Head of caudate nucleus (tissue), 42 donors: ENCODE data around the gene EPN3.

Experiments
- DNase-seq, 42 donors: peaks; one replicate each; pipeline versions ENCODE4 v3.0.0 to v3.0.0-alpha.2; 2020 to 2021; ENCODE audit warnings: mixed read lengths in 7 of 42
- intact Hi-C: fragments of 100-400 bp; cut with DNase I; formaldehyde crosslinking; loops from one replicate; pipeline ENCODE4 v1.15.0; 2022

Gene EPN3

DNA sequence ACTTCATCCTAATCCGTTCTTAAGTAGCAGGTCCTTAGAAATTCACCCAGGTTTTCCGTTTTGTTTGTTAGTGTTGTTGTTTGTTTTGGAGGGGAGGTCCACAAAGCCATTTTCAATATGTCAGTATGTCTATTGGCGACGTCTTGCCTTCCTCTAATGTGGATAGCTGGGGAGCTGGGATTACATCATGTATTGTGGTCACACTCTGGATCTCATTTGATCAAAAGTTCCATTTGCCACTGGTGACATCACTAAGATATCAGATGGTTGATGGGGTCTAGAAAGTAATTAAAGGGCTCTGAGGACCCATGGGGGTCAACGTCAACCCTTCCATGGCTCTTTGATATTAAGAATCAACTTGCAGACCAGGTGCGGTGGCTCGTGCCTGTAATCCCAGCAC is 2.7 kb upstream of the EPN3 start:
- no peak for DNase-seq
- intact Hi-C loops: no loop called here

DNA sequence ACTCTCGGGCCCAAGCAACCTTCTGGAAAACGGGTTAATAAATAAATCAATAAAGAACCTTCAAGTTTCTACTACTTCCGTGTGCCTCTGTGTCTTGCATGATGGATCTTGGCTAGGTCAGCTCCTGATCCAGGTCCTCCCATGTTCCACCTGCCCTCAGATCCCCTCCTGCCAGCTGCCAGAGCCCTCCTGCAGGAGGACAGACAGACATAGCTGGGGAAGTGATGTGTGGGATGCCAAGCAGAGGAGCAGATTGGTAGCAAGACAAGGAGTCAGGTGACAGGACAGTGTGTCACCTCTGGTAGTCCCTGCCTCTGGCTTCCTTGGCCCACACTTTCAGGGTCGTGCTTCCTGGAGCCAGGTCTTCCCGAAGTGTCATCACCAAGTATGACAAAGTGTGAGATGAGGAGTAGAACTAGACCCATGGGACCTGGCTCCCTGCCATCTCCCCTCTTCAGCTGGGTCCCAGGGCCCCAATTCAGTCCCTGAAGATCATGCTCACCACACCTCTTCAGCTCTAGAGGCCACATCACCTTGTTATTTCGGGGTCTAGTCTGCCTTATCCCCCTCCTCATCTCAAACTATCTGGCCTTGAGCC is 1.0 kb upstream of the EPN3 start:
- DNase-seq: no peak
- intact Hi-C loops: no loop called here

DNA sequence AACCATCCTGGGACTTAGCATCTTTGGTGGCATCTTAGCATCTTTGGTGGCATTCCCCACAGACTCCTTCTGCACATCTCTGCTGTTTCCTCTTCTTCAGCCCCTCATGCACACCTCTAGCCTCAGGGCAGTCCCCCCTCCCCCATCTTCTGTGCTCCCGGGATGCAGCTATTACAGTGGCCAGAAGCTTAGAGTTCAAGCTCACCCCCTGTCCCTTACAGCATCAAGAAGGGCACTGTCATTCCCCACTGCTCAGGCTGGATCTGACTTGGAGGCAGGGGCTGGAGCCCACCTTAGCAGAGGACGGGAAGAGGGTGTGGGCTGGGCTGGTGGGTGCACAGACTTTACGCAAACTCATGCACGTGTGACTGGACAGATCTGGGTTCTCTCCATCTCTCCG is 650 bp downstream of the EPN3 start:
- intact Hi-C loops: no loop called here
- no peak for DNase-seq

DNA sequence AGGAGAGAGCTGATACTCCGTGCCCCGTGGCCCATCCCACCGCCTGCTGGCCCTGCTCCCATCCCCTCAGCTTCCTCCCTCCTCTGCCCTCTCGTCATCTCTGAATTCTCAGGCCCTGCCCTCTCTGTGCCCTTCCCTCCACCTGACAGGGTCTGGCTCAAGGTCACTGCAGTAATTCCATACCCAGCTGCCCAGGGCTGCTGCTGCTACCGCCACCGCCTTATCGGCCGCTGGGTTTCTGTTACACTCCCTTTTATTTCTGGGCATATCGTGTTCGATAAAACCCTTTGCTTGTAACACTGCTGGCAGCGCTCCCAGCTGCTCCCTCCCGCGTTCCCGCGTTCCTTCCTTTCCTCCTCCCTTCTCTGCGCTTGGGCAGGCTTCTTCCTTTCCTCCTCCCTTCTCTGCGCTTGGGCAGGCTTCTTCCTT is 1.2 kb downstream of the EPN3 start:
- intact Hi-C loops: no loop called here

DNA sequence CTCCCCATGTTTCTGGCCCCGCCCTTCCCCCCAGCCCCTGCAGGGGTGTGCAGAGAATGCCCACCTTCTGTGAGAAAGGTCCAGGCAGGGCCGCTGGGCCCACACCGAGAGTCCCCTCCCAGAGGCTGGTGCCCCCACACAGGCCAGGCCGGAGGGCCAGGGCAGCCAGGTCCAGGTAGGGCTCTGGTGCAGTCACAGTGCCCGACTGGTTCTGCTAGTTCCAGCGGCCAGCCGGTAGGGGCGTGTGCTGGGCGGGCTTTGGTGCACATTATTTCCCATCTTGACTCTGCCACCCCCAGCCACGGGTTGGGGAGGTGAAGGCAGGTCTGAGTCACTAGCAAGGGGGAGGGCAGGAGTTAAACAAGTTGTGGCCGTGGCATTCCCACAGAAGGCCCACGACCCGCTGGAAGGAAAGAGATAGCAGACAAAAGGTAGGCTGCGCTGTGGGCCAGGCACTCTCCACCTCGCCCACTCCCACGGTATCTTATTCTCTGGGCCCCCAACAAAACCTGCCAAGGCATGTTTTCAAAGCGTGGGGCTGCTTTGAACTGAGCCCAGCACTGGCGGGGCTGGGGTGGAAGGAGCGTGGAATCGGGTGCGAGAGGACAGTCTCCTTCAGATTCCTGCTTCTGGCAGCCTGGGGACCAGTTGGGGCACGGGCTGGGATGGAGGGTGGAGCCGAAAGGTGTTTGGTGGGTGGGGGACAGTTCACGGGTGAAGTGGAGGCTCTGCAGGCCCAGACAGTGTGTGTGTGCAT is 1.9 kb downstream of the EPN3 start:
- peak in 12 of 42 donors; percentile 16 to 67 (median 36) for DNase-seq
- intact Hi-C loops: no loop called here

More for the DNA sequence above, 1.2 kb downstream of the EPN3 start:
- peak in 26 of 42 donors; percentile 16 to 67 (median 44) for DNase-seq

DNA sequence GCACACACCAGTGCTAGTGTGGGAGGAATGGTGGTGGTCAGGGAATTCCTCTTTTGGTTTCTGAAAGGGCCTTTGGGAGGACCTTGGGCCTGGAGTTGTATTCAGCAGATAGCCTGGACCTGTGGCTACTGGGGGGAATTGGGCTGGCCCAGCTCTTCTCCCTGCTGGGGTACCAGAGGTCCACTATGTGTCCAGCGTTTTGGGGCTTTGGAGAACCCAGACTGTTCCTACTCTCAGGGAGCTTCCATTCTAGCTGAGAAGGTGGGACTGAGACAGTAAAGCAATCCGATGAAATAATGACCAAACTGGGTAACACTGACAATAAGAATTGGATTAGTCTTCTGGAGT is 2.4 kb downstream of the EPN3 start:
- DNase-seq: no peak
- intact Hi-C loops: no loop called here

DNA sequence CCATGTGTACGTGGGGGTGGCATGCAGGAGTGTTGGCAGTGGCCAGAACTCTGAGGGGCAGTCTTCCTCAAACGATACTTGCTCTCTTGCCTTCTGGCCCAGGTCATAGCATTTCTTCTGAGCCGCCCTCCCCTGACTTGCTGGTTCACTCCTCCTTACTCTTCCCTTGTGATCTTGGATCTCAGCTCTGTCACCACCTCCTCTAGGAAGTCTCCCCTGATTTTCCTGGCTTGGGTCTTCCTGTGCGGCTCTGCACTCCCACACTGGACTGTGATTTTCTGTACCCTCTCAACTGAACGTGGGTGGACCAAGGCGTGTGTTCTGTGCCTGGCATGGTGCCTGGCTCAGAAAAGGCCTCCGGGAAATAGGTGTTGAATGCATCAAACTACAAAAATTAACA is 2.9 kb downstream of the EPN3 start:
- intact Hi-C loops: no loop called here
- peak in 1 of 42 donors; percentile 38 for DNase-seq

DNA sequence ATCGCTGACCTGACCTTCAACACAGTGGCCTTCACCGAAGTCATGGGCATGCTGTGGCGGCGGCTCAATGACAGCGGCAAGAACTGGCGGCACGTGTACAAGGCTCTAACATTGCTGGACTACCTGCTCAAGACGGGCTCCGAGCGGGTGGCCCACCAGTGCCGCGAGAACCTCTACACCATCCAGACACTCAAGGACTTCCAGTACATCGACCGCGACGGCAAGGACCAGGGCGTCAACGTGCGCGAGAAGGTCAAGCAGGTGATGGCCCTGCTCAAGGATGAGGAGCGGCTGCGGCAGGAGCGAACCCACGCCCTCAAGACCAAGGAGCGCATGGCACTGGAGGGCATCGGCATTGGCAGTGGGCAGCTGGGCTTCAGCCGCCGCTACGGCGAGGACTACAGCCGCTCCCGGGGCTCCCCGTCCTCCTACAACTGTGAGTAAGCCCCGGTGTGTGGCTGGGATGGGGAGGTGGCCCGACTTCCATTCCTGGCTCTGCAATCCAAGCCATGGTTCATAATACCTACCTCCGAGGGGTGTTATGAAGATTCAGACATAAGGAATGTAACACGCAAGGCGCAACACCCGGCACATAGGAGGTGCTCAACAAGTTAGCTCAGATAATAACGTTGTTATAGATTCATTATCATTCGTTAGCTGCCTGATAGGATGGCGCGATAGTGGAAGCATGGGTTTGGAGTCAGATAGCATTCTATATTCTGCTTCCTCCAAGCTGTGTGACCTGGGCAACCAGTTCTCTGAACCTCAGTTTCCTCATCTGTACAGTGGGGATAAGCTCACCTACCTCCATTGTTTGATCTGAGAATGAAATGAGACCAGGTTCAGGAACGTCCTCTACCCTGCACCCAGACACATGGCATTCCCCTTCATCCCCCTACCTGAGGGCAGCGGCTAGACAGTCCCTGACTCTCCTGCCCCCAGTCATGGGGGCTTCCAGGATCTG is 4.4 kb downstream of the EPN3 start:
- DNase-seq: no peak
- intact Hi-C loops: no loop called here

DNA sequence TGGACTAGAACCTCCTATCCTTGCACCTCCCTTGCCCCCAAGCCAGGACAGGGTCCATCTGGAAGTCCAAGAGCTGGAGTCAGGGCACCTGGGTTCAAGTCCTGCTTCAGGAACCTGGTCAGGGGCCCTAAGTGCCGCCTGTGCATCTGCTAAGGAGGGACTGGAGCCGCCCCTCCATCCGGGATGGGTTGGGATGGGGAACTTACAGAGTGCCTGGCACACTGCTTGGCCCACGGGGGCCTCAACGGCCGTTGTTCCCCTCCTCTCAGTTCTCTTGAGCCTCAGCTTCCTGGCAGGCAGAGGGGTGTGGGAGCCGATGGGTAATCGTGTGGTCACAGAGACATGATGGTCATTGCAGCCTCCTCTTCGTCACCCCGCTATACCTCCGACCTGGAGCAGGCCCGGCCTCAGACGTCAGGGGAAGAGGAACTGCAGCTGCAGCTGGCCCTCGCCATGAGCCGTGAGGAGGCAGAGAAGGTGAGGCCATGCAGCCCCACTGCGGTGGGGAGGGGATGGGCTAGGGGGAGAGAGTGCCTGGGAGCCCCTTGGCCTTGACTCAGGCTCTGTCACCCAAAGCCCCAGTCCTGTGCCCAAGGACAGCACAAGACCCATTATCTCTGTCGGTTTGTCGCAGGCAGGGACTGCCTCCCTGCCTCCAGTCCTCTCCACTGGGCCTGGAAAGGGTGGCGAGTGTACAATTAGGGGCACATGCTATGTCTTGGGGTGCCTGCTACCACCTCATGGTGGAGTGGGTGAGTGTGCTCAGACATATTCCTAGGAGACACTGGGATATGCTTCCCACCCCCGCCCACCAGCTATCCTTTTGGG is 5.4 kb downstream of the EPN3 start:
- intact Hi-C loops: no loop called here
- no peak for DNase-seq

DNA sequence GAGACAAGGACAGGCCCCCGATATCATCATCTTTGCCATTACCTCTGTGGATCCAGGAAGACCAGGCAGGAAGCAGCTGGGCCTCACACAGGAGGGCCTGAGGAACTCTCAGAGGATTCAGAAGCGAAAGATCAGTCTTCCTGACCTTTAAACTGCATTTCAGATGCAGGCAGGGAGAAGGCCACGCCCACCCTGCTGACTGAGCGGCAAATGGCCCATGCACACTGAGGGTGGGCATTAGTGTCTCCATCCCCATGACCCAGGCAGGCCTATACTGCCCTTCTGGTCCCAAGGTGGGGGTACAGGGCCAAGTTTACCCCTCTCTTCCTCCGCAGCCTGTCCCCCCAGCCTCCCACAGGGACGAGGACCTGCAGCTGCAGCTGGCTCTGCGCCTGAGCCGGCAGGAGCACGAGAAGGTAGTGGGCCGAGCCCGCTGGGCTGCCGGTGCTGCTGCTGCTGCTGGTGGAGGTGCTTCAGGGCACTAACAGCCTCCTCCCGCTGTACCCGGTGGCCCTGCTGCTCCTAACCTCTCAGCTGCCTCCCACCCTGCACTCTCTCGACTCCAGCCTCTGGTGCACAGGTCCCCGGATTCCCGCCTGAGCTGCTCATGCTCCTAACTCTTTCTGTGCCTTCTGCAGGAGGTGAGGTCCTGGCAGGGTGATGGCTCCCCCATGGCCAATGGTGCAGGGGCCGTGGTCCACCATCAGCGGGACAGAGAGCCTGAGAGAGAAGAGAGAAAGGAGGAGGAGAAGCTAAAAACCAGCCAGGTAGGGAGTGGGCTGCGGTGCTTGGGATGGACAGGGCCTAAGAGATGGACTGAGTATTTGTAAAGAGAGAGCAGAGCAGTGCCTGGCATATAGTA is 6.2 kb downstream of the EPN3 start:
- DNase-seq: no peak
- intact Hi-C loops: no loop called here

DNA sequence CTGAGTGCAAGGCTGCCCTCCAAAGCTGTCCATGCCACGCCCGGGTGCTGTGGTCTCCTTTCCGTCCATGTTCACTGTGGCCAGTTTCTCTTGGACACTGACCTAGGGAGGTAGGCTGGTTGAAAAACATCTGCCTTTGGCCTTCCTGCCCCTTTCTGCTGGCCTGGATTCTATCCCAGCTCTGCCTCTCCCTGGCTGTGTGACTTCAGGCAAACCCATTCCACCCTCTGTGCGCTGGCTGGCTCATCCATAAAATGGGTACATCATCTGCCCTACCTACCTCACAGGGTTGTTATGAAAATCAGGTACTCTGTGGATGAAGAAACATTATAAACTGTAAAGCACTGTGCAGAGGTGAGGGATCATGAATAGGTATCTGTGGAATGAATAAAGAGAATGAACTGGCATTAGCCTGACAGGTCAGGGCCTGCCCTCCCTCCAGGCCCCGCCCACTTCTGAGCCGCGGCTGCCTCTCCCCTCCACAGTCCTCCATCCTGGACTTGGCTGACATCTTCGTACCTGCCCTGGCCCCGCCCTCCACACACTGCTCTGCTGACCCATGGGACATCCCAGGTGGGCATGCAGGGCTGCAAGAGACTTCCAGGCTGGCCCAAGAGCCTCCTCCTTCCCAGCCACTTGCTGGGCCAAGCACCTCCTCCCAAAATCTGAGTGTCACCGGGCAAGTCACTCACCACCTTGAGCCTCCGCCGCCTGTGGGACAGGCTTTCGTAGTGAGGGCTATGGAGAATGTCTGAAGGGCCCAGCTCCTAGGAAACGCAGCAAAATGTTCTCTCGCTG is 7.4 kb downstream of the EPN3 start:
- intact Hi-C loops: loop anchor here (5.0 kb wide), 3 partner anchors 58 to 157 kb away; no protein-coding TSS in a partner anchor
- DNase-seq: no peak

DNA sequence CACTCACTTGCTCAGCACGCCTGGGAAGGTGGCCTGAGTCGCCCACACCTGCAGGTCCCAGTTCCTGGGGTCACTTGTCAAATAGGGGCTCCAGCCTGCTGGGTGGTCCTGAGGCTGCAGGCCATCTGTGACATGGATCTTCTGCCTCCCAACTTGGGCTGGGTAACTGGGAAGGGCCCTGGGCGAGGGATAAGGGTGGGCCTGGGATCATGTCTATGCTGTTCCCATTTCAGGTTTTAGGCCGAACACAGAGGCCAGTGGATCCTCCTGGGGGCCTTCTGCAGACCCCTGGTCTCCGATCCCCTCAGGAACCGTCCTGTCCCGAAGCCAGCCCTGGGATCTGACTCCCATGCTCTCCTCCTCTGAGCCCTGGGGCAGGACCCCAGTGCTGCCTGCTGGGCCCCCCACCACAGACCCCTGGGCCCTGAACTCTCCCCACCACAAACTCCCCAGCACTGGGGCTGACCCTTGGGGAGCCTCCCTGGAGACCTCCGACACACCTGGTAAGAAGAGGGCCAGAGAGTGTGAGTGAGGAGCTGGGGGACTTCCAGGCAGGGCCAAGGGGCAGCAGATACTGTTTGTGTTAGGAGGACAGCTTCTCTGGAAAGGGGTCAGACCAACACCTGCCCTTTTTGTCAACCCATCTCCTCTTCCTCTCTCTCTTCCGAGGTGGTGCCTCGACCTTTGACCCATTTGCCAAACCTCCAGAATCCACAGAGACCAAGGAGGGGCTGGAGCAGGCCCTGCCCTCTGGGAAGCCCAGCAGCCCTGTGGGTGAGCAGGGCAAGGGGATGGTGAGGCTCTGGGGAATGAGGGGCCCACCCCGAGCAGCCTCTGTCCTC is 8.2 kb downstream of the EPN3 start:
- intact Hi-C loops: loop anchor here (5.0 kb wide), 3 partner anchors 58 to 157 kb away; no protein-coding TSS in a partner anchor
- DNase-seq: no peak

DNA sequence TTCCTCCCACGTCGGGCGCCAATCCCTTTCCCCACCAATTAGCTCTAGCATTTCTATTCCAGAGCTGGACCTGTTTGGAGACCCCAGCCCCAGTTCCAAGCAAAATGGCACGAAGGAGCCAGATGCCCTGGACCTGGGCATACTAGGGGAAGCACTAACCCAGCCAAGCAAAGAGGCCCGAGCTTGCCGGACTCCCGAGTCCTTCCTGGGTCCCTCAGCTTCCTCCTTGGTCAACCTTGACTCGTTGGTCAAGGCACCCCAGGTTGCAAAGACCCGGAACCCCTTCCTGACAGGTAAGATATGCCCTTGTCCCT is 8.8 kb downstream of the EPN3 start:
- intact Hi-C loops: loop anchor here (5.0 kb wide), 3 partner anchors 59 to 156 kb away; no protein-coding TSS in a partner anchor
- DNase-seq: peak in 1 of 42 donors; percentile 39

DNA sequence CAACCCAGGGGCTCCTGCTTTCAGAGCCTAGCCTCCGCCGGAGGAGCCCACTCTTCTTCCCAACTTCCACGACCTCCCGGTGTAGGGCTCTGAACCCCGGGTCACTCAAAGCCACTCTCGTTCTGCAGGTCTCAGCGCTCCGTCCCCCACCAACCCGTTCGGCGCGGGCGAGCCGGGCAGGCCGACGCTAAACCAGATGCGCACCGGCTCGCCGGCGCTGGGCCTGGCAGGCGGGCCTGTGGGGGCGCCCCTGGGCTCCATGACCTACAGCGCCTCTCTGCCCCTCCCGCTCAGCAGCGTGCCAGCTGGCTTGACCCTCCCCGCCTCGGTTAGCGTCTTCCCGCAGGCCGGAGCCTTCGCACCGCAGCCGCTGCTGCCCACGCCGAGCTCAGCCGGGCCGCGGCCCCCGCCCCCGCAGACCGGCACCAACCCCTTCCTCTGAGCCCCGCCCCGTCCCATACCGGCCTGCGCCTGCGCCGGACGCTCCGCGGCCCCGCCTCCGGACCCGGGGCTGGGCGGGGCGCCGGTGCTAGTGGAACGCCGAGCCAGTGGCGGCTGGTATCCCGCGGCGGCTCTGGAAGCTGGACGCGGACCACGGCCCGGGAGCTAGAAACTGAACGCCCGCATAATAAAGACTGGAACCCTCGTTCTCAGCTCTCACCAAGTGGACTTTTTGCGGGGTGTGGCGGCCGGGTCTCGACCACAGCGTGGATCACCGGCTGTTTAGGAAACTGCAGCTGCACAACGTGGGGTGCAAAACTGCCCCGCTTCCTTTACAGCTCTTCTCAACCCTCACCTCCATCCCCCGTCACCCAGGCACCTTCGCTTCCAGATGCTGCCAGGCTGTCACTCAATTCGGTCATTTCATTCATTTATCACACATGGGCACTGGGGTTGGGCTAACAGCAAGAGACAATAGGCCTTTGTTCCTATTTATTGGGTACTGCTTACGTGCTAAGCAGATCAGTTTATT is 9.5 kb downstream of the EPN3 start:
- intact Hi-C loops: loop anchor here (5.0 kb wide), 3 partner anchors 60 to 155 kb away; no protein-coding TSS in a partner anchor
- DNase-seq: peak; percentile 55 to 94 (median 88)
